ENCODE measurements around the gene SV2C.
A peak's percentile ranks its signal among the peaks of the same experiment; 100 is the strongest.
"Not testable (repeated sequence)": the region's sequence is repeated elsewhere in the genome, so short reads cannot be mapped to it uniquely, and the experiment has no call there.

Gene SV2C, protein sequence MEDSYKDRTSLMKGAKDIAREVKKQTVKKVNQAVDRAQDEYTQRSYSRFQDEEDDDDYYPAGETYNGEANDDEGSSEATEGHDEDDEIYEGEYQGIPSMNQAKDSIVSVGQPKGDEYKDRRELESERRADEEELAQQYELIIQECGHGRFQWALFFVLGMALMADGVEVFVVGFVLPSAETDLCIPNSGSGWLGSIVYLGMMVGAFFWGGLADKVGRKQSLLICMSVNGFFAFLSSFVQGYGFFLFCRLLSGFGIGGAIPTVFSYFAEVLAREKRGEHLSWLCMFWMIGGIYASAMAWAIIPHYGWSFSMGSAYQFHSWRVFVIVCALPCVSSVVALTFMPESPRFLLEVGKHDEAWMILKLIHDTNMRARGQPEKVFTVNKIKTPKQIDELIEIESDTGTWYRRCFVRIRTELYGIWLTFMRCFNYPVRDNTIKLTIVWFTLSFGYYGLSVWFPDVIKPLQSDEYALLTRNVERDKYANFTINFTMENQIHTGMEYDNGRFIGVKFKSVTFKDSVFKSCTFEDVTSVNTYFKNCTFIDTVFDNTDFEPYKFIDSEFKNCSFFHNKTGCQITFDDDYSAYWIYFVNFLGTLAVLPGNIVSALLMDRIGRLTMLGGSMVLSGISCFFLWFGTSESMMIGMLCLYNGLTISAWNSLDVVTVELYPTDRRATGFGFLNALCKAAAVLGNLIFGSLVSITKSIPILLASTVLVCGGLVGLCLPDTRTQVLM

DNA sequence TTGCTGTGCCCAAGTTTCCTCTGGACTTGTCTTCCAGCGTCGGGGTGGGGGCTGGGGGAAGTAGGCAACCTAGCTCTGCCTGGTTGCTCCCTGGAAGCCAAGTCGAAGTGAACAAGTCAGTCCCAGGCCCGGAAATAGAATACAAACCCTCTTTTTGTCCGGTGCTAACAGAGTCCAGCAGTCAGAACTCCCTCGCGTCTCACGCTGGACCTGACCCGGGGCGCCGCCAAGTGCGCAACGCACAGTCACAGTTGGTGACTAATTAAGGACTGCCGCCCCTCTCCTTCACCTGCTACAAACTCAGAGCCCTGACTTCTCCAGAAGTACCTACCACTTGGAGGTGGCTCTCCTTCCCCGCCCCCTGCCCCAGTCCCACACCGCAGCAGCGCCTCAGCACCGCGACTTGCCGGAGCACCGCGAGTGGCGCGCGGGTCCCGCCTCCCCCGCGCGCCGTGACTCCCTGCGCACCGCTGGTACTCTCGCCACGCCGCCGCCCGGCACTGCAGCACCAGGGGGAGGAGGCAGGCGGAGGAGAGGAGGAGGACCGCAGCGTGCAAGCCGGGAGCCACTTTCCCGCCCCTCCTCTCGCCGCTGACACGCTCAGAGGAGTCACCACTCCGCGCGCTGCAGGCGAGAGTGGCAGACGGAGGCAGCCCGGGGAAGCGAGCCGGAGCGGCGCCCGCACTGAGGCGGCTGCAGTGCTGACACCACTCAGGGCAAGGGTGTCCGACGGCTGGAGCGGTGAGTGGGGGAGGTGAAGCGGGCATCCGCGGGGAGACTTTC is at the start of gene SV2C:
SV2C (plus strand) TSS at position 612 of the 783 bp plus-strand sequence. CDS start 48,368 bp downstream, outside the sequence.
- H3K4me3 ChIP-seq (replicated peaks in 1 of 2; ENCODE audit: low read depth in 2 of 2, low read length in 2 of 2): no peak within 1 kb of the TSS
- peak; percentile 1 to 5 for DNase-seq (ENCODE audit: low read depth in 2 of 2)
- TF ChIP-seq, protein P1, sequence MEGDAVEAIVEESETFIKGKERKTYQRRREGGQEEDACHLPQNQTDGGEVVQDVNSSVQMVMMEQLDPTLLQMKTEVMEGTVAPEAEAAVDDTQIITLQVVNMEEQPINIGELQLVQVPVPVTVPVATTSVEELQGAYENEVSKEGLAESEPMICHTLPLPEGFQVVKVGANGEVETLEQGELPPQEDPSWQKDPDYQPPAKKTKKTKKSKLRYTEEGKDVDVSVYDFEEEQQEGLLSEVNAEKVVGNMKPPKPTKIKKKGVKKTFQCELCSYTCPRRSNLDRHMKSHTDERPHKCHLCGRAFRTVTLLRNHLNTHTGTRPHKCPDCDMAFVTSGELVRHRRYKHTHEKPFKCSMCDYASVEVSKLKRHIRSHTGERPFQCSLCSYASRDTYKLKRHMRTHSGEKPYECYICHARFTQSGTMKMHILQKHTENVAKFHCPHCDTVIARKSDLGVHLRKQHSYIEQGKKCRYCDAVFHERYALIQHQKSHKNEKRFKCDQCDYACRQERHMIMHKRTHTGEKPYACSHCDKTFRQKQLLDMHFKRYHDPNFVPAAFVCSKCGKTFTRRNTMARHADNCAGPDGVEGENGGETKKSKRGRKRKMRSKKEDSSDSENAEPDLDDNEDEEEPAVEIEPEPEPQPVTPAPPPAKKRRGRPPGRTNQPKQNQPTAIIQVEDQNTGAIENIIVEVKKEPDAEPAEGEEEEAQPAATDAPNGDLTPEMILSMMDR (IDR thresholded peaks at IDR 0.05; ENCODE audit: low read depth, low read length): no peak

DNA sequence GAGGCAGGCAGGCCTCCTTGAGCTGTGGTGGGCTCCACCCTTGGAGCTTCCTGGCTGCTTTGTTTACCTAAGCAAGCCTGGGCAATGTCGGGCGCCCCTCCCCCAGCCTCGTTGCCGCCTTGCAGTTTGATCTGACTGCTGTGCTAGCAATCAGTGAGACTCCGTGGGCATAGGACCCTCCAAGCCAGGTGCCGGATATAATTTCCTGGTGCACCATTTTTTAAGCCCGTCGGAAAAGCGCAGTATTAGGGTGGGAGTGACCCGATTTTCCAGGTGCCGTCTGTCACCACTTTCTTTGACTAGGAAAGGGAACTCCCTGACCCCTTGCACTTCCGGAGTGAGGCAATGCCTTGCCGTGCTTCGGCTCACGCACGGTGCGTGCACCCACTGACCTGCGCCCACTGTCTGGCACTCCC is 45.4 kb upstream of the SV2C start:
- H3K4me3 ChIP-seq (replicated peaks in 1 of 2; ENCODE audit: low read depth in 2 of 2, low read length in 2 of 2); DNase-seq (ENCODE audit: low read depth in 2 of 2): not testable (repeated sequence)

DNA sequence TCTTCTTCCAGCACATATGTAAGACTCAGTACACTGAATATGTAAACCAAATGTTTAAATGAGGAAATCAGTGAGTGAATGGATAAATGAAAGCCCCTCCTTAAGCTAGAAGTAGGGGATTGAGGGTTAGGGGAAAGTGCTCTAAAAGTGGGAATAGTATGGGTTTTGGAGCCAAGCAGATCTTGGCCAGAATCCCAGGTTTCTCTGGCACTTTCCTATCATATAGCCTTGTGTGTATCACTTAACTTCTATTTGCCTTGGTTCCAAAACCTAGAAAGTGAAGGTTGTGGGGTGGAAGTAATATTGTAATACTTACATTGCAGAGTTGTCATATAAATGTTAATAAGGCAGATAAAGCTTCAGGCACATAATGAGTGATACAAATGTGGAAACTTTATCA is 45.0 kb upstream of the SV2C start:
- no peak for DNase-seq (ENCODE audit: low read depth in 2 of 2)
- TF ChIP-seq, protein P1 (IDR thresholded peaks at IDR 0.05; ENCODE audit: low read depth, low read length): no peak
- H3K4me3 ChIP-seq (replicated peaks in 1 of 2; ENCODE audit: low read depth in 2 of 2, low read length in 2 of 2): no peak overlapping the region

DNA sequence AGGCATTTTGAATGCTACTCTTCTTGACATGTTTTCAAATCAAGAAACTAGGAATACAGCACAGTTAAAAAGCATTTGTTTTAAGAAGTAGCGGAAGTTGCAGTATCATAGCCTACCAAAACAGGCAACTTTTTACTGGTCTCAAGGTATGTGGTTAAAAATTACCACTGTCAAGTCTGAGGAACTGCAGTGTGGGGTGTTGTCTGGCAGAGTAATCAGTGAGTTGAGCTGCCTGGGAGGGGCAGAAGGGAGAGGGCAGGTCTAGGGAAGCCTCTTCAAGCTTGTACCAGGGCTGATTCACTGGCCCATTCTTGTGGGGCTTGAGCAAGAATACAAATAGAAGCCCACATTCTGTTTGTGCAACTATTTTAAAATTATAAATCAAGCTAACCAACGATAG is 42.4 kb upstream of the SV2C start:
- TF ChIP-seq, protein P1 (IDR thresholded peaks at IDR 0.05; ENCODE audit: low read depth, low read length): no peak

DNA sequence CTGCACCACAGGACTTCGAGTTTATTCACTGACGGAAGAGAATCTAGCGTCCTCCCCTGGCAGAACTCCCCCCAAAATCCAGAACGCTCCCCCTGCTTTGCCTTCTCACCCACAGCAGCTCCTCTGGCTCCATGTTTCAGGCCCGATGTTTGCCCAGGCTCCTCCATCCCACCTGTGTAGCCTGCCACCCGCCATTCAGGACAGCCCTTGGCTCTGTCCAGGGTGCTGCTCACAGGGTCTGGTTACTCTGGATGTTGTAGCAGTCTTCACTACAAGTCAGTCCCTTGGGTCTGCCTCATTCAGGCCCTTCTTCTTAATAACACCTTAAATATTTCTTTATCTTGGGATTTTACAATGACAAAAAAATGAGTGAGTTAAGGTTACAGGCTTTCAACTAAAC is 41.3 kb upstream of the SV2C start:
- TF ChIP-seq, protein P1 (IDR thresholded peaks at IDR 0.05; ENCODE audit: low read depth, low read length): no peak
- H3K4me3 ChIP-seq (replicated peaks in 1 of 2; ENCODE audit: low read depth in 2 of 2, low read length in 2 of 2): no peak overlapping the region
- no peak for DNase-seq (ENCODE audit: low read depth in 2 of 2)

More for the DNA sequence above, 42.4 kb upstream of the SV2C start:
- no peak for DNase-seq (ENCODE audit: low read depth in 2 of 2)
- no peak overlapping the region for H3K4me3 ChIP-seq (replicated peaks in 1 of 2; ENCODE audit: low read depth in 2 of 2, low read length in 2 of 2)

DNA sequence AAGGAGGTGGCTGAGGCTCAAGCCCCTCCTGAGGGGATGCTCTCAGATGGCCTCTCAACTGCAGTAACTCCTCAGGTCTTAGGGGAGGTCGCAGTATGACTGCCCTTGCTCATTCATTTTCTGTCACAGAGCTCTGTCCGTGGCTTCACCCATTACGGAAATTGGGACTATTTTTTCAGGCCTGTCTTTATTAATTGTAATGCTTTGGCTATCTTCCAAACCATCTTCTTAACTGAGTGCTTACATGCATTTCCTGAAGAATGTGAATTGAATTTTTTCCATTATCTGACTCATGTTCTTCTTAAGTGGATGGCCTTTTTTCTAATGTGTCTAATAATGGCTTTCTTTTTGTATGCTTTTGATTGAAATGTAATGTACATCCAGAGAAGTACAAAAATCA is 36.4 kb upstream of the SV2C start:
- DNase-seq (ENCODE audit: low read depth in 2 of 2): no peak
- H3K4me3 ChIP-seq (replicated peaks in 1 of 2; ENCODE audit: low read depth in 2 of 2, low read length in 2 of 2): no peak overlapping the region
- TF ChIP-seq, protein P1 (IDR thresholded peaks at IDR 0.05; ENCODE audit: low read depth, low read length): no peak

All from cardiac fibroblast (primary cell).